Rectal smooth muscle tissue (tissue), 1 donor: ENCODE results near the gene MCTP1.

Experiments
- H3K27ac ChIP-seq: one replicate; pipeline ENCODE4 v1.7.0; 2013; ENCODE audit warnings: low read depth, low read length, inconsistent platforms
- H3K27me3 ChIP-seq: one replicate; pipeline ENCODE4 v1.7.0; 2013; ENCODE audit warnings: low read length; ENCODE audit not compliant: control insufficient read depth, insufficient read depth
- H3K36me3 ChIP-seq: one replicate; pipeline ENCODE4 v1.7.0; 2013; ENCODE audit warnings: low read length; ENCODE audit not compliant: control insufficient read depth, insufficient read depth
- H3K4me1 ChIP-seq: one replicate; pipeline ENCODE4 v1.7.0; 2013; ENCODE audit warnings: low read length; ENCODE audit not compliant: control insufficient read depth, insufficient read depth
- H3K4me3 ChIP-seq: one replicate; pipeline ENCODE4 v1.7.0; 2013; ENCODE audit warnings: low read length
- H3K9ac ChIP-seq: one replicate; pipeline ENCODE4 v1.7.0; 2013; ENCODE audit warnings: low read length

MCTP1 gene

DNA sequence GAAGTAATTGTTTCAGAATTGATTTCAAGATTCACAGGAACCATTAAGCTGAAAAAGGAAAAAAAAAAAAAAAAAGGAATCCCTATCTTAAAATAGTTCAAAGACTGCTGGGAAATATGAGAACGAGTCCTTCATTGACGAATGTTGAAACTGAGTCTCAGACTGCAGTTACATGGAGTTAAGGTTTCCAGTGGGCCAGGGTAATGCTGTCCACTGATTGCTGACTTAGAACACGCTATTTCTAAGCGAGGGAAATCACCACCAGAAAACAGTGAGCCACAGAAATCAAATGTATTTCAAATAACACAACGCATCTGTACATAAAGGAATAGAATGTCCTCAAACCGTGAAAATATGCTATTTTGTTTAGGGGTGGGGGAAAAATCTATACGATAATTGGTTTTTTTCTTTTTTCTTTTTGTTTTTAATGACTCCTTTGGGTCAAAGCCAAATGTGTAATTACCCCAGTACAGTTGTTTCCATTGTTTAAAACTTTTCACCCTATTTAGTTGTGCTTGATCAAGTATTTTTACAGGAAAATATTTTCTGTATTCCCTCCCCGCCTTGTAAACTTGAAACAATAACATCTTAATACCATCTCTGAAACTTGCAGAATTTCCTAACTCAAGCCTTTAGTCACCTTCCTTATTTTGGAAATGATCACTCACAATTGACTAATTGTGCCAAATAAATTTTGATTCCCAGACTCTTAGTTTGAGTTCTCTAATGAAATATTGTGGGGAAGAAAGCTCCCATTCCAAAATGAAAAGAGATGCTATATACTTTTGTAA is 208.3 kb downstream of the MCTP1 start:
- H3K4me3 ChIP-seq, result no peak overlapping the region
- H3K9ac ChIP-seq, result no peak overlapping the region
- H3K4me1 ChIP-seq, result no peaks in the 10 kb centered on the region
- H3K36me3 ChIP-seq, result no peaks in the 10 kb centered on the region
- no peaks in the 10 kb centered on the region for H3K27me3 ChIP-seq
- no peak overlapping the region for H3K27ac ChIP-seq

DNA sequence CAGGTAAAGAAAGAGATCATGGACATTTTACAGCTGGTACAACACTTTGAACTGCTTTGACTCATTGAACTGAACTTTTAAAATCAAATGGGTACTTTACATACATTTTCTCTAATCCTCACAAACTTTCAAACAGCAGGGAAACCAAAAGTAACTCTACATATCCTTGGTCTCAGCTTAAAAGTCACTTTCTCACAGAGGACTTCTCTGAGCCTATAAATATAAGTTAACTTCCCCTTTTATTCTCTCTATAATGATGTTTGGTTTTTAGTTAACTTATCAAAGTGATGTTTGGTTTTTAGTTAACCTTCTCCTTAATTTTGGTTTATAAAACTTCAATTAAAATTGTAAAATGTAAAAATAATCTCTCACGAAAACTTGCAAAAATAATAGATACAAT is 209.8 kb downstream of the MCTP1 start:
- Histone ChIP-seq H3K4me3 (no peak overlapping the region), H3K4me1 (no peaks in the 10 kb centered on the region), H3K27me3 (no peaks in the 10 kb centered on the region), H3K9ac (no peak overlapping the region), H3K36me3 (no peaks in the 10 kb centered on the region), H3K27ac (no peak overlapping the region)

GRCh38 chr5:95072281-95072680 is 212.6 kb downstream of the MCTP1 start:
- Histone ChIP-seq H3K4me1 (no peaks in the 10 kb centered on the region), H3K27me3 (no peaks in the 10 kb centered on the region), H3K4me3 (no peak overlapping the region), H3K27ac (no peak overlapping the region), H3K9ac (no peak overlapping the region), H3K36me3 (no peaks in the 10 kb centered on the region)

DNA sequence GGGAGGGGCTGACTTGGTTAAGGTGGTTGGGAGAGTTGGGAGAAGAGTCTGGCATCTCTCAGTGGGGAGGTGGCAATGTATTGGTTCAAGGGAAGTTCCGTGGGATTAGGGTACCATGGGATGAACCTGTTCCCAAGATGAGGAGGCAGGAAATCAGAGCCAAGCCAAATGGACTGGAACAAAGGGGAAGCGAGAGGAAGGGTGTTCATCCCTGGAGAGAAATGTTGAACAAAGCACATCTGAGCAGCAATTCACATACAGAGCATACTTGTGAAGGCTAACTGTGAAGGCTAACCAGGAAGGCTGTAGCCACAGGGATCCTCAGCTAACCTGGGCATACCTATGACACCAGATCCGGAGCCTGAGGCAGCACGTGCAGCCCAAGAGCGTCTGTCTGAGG is 214.0 kb downstream of the MCTP1 start:
- H3K36me3 ChIP-seq, result no peaks in the 10 kb centered on the region
- no peaks in the 10 kb centered on the region for H3K4me1 ChIP-seq
- no peak overlapping the region for H3K27ac ChIP-seq
- no peak overlapping the region for H3K4me3 ChIP-seq
- no peak overlapping the region for H3K9ac ChIP-seq
- H3K27me3 ChIP-seq, result no peaks in the 10 kb centered on the region

- H3K4me3 ChIP-seq, result no peak overlapping the region
- H3K27ac ChIP-seq, result no peak overlapping the region
- H3K9ac ChIP-seq, result no peak overlapping the region
These were observed 214.4 kb downstream of the MCTP1 start for GRCh38 chr5:95070453-95070852.

DNA sequence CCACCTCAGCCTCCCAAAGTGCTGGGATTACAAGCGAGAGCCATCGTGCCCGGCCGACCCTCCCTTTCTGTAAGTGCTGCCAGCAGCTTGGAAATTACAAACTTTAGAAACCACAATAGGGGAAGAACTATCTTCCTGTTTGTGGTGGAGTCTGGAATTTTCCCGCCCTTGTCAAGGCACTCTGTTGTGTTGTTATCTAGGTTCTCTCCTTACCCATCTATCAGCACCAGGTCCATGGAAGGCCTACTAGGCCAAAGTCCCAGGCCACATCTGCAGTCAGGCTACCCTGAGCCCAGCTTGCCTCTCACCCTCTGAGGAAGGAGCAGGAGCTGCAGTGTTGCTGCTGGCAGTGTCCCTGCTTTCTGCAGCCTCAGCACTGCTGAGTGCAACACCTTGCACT is 214.9 kb downstream of the MCTP1 start:
- no peak overlapping the region for H3K9ac ChIP-seq
- H3K4me3 ChIP-seq, result no peak overlapping the region
- no peaks in the 10 kb centered on the region for H3K36me3 ChIP-seq
- H3K27me3 ChIP-seq, result no peaks in the 10 kb centered on the region
- H3K27ac ChIP-seq, result no peak overlapping the region
- H3K4me1 ChIP-seq, result no peaks in the 10 kb centered on the region

More at GRCh38 chr5:95070453-95070852, 214.4 kb downstream of the MCTP1 start:
- H3K27me3 ChIP-seq, result no peaks in the 10 kb centered on the region
- no peaks in the 10 kb centered on the region for H3K4me1 ChIP-seq
- H3K36me3 ChIP-seq, result no peaks in the 10 kb centered on the region

DNA sequence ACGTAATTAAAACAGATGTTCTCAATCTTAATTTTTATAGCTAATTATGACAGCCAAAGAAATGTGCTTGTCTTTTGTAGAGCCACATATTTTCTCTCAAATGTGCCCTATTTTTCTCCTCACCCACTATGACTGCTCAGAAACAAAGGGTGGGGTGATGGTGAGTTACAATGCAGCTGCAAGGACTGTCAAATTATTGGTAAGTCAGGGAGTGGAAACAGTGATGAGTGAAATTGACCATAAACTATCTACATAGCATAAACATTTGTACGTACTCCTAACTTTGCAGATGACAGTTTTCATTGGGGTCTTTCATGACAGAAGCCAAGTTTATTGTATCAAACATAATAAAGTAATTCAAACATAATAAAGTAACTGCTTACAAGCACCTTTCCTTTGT is 215.9 kb downstream of the MCTP1 start:
- H3K36me3 ChIP-seq, result no peaks in the 10 kb centered on the region
- no peaks in the 10 kb centered on the region for H3K4me1 ChIP-seq
- H3K27me3 ChIP-seq, result no peaks in the 10 kb centered on the region
- peak overlapping the region; percentile 8 for H3K4me3 ChIP-seq
- no peak overlapping the region for H3K9ac ChIP-seq
- no peak overlapping the region for H3K27ac ChIP-seq

GRCh38 chr5:95068289-95068910 is 216.5 kb downstream of the MCTP1 start:
- Histone ChIP-seq H3K27me3 (no peaks in the 10 kb centered on the region), H3K9ac (no peak overlapping the region), H3K36me3 (no peaks in the 10 kb centered on the region), H3K4me3 (no peak overlapping the region), H3K27ac (no peak overlapping the region), H3K4me1 (no peaks in the 10 kb centered on the region)

DNA sequence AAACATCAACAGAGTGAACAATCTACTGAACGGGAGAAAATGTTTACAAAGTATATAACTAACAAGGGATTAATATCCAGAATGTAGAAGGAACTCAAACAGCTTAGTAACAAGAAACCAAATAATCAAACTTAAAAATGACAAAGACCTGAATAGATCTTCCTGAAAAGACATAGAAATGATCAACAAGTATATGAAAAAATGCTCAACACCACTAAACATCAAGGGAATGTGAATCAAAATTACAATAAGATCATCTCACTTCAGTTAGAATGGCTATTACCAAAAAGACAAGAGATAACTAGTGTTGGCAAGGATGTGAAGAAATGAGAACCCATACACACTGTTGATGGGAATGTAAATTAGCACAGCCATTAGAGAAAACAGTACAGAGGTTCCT is 218.8 kb downstream of the MCTP1 start:
- H3K27ac ChIP-seq, result no peak overlapping the region
- H3K27me3 ChIP-seq, result no peaks in the 10 kb centered on the region
- H3K4me3 ChIP-seq, result no peak overlapping the region
- H3K36me3 ChIP-seq, result no peaks in the 10 kb centered on the region
- H3K4me1 ChIP-seq, result no peaks in the 10 kb centered on the region
- H3K9ac ChIP-seq, result no peak overlapping the region

- Histone ChIP-seq H3K9ac (no peak overlapping the region), H3K27ac (no peak overlapping the region), H3K27me3 (no peaks in the 10 kb centered on the region), H3K4me1 (no peaks in the 10 kb centered on the region), H3K4me3 (no peak overlapping the region), H3K36me3 (no peaks in the 10 kb centered on the region)
These were observed 221.4 kb downstream of the MCTP1 start for GRCh38 chr5:95063492-95063891.

GRCh38 chr5:95060098-95060497 is 224.8 kb downstream of the MCTP1 start:
- Histone ChIP-seq H3K9ac (no peak overlapping the region), H3K27me3 (no peaks in the 10 kb centered on the region), H3K36me3 (no peaks in the 10 kb centered on the region), H3K4me3 (no peak overlapping the region), H3K27ac (no peak overlapping the region), H3K4me1 (no peaks in the 10 kb centered on the region)

DNA sequence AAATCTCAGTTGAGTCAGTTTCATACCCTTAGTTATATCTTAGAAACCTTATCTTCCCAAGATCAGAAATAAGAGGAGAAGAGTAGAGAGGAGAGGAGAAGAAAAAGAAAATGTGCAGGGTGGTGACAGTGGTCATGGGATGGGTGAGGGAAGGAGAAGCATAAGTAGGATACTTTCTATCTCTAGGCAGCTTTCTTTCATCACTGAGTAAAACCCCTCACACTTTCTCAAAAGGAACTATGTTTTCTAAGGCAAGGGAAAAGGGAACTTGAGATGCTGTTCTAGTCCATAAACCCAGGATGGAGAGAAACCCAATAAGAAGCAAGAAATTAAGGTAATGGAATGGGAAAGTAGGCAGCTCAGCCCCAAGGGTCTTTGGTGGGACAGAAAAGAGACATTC is 225.3 kb downstream of the MCTP1 start:
- no peak overlapping the region for H3K9ac ChIP-seq
- H3K27ac ChIP-seq, result no peak overlapping the region
- H3K27me3 ChIP-seq, result no peaks in the 10 kb centered on the region
- no peaks in the 10 kb centered on the region for H3K36me3 ChIP-seq
- no peaks in the 10 kb centered on the region for H3K4me1 ChIP-seq
- no peak overlapping the region for H3K4me3 ChIP-seq

DNA sequence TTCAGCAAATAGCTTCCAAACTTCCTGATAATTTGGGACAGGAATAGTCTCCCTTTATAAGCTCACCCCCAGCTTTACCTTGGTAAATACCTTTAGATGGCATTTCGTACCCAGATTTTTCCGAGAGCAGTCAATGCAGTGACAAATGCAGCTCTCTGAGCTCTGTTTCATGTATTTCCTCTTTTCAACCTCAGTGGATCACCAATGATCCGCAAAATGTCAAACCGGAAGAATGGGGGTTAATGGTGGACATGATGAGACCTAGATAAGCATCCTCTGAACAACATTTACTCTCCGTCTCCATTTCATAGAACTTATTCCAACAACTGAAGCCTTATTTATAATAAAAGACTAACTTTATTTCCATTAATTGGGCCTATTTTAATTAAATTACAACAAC is 227.3 kb downstream of the MCTP1 start:
- Histone ChIP-seq H3K4me1 (no peaks in the 10 kb centered on the region), H3K9ac (no peak overlapping the region), H3K27me3 (no peaks in the 10 kb centered on the region), H3K27ac (no peak overlapping the region), H3K4me3 (no peak overlapping the region), H3K36me3 (no peaks in the 10 kb centered on the region)
